Common myeloid progenitor, CD34-positive (primary cell): ENCODE data around the gene SYNE2.
A peak's percentile ranks its signal among the peaks of the same experiment; 100 is the strongest.
"Not testable (repeated sequence)": the region's sequence is repeated elsewhere in the genome, so short reads cannot be mapped to it uniquely, and the experiment has no call there.

Experiments used
- CTCF ChIA-PET: fragments of 350-600 bp; sonication (Branson Sonifier 250); formaldehyde crosslinking; loops from one replicate; lab custom pipeline; 2021; ENCODE audit warnings: antibody characterized with exemption; lab: Charles Lee
- POLR2A ChIA-PET: fragments of 350-600 bp; sonication (Branson Sonifier 250); formaldehyde crosslinking; loops from one replicate; lab custom pipeline; 2021; ENCODE audit warnings: antibody characterized with exemption; lab: Charles Lee
- DNase-seq, 3 donors: peaks; one replicate each; pipeline versions ENCODE4 v3.0.0 to v3.0.0-alpha.2; 2013
- H3K27ac ChIP-seq, 2 experiments: 1 replicate in 1 of 2; 2 replicates in 1 of 2; pipeline ENCODE4 v1.7.0; 2013; ENCODE audit warnings: inconsistent platforms in 2 of 2, low read length in 2 of 2, mild to moderate bottlenecking in 2 of 2, low read depth in 1 of 2, moderate library complexity in 1 of 2; ENCODE audit not compliant: severe bottlenecking in 2 of 2, insufficient read depth in 1 of 2, poor library complexity in 1 of 2
- H3K27me3 ChIP-seq, 5 experiments: replicated peaks in 2 of 5; 1 replicate in 3 of 5; 2 replicates in 2 of 5; pipeline versions ENCODE4 v1.6.1 to v1.7.0; 2013; ENCODE audit warnings: low read length in 4 of 5, mild to moderate bottlenecking in 2 of 5, moderate library complexity in 2 of 5, inconsistent platforms in 1 of 5; ENCODE audit not compliant: insufficient read depth in 5 of 5, control insufficient read depth in 4 of 5
- H3K36me3 ChIP-seq, 4 experiments: 1 replicate in 2 of 4; 2 replicates in 2 of 4; pipeline versions ENCODE4 v1.6.1 to v1.7.0; 2013; ENCODE audit warnings: low read length in 3 of 4, control low read depth in 1 of 4, mild to moderate bottlenecking in 1 of 4; ENCODE audit not compliant: control insufficient read depth in 4 of 4, insufficient read depth in 4 of 4
- H3K4me1 ChIP-seq, 4 experiments: 1 replicate in 3 of 4; 2 replicates in 1 of 4; pipeline versions ENCODE4 v1.6.1 to v1.7.1; 2013; ENCODE audit warnings: low read length in 3 of 4, mild to moderate bottlenecking in 3 of 4, control low read depth in 1 of 4, inconsistent platforms in 1 of 4, moderate library complexity in 1 of 4; ENCODE audit not compliant: control insufficient read depth in 4 of 4, insufficient read depth in 4 of 4; ENCODE audit errors: control extremely low read depth in 1 of 4
- H3K4me3 ChIP-seq, 7 experiments: 1 replicate in 4 of 7; 2 replicates in 3 of 7; pipeline versions ENCODE4 v1.5.1 to v1.7.0; 2013; ENCODE audit warnings: mild to moderate bottlenecking in 7 of 7, low read length in 6 of 7, moderate library complexity in 6 of 7, inconsistent platforms in 2 of 7, low read depth in 2 of 7, control low read depth in 1 of 7; ENCODE audit not compliant: insufficient read depth in 4 of 7, control insufficient read depth in 1 of 7; ENCODE audit errors: extremely low read depth in 1 of 7
- H3K9me3 ChIP-seq, 5 experiments: 1 replicate in 4 of 5; 2 replicates in 1 of 5; pipeline versions ENCODE4 v1.6.1 to v1.7.1; 2013; ENCODE audit warnings: low read length in 4 of 5, mild to moderate bottlenecking in 2 of 5, inconsistent platforms in 1 of 5, low read depth in 1 of 5, moderate library complexity in 1 of 5; ENCODE audit not compliant: control insufficient read depth in 4 of 5, insufficient read depth in 2 of 5; ENCODE audit errors: control extremely low read depth in 1 of 5
- WGBS: methylation state at CpG from one replicate; pipeline ENCODE4 v1.1.5; 2013; ENCODE audit not compliant: insufficient coverage; 5-methylcytosine and 5-hydroxymethylcytosine counted together

Gene SYNE2

GRCh38 chr14:64210912-64211311, 358.1 kb downstream of the SYNE2 start:
- H3K9me3 ChIP-seq, DNase-seq, H3K27ac ChIP-seq, H3K4me3 ChIP-seq, H3K36me3 ChIP-seq, POLR2A ChIA-PET, H3K27me3 ChIP-seq: not testable (repeated sequence)
- 98% methylated on average over 6 of the region's 6 CpGs for WGBS
- H3K4me1 ChIP-seq, result peaks cover 2 to 24% (median 18%) of the 10 kb centered on the region in 4 experiments
- CTCF ChIA-PET, result interaction anchor here (2.1 to 4.0 kb wide), 2 partner anchors 11 to 83 kb away, joined by 10 to 26 read pairs; partner anchors contain the start of gene ESR2

- DNase-seq, result no peak
- CTCF ChIA-PET, result interaction anchor here (0.9 kb wide), 1 partner anchor 11 kb away, joined by 5 read pairs; no protein-coding TSS in a partner anchor
- POLR2A ChIA-PET, result no interaction called here
Observed at GRCh38 chr14:64212666-64213065, 359.9 kb downstream of the SYNE2 start.

GRCh38 chr14:64213086-64213485, 360.3 kb downstream of the SYNE2 start:
- 98% methylated on average over 5 of the region's 5 CpGs for WGBS
- no peak overlapping the region for H3K4me3 ChIP-seq
- H3K9me3 ChIP-seq, result no peaks in the 10 kb centered on the region
- ChIA-PET POLR2A (no interaction called here), CTCF (interaction anchor here (0.9 kb wide), 1 partner anchor 10 kb away, joined by 5 read pairs; no protein-coding TSS in a partner anchor)
- H3K36me3 ChIP-seq, result no peaks in the 10 kb centered on the region
- no peak overlapping the region for H3K27ac ChIP-seq
- peaks cover 5 to 34% (median 21%) of the 10 kb centered on the region in 4 experiments for H3K4me1 ChIP-seq
- no peak for DNase-seq
- no peaks in the 10 kb centered on the region for H3K27me3 ChIP-seq

More at GRCh38 chr14:64212666-64213065, 359.9 kb downstream of the SYNE2 start:
- Histone ChIP-seq H3K4me1 (peaks cover 3 to 29% (median 21%) of the 10 kb centered on the region in 4 experiments), H3K4me3 (no peak overlapping the region), H3K27ac (no peak overlapping the region), H3K9me3 (no peaks in the 10 kb centered on the region), H3K27me3 (no peaks in the 10 kb centered on the region), H3K36me3 (no peaks in the 10 kb centered on the region)
- WGBS, result 95% methylated on average over 4 of the region's 8 CpGs

GRCh38 chr14:64213853-64214570, 361.2 kb downstream of the SYNE2 start:
- H3K9me3 ChIP-seq, result no peaks in the 10 kb centered on the region
- no peak overlapping the region for H3K4me3 ChIP-seq
- peaks cover 5 to 36% (median 22%) of the 10 kb centered on the region in 4 experiments for H3K4me1 ChIP-seq
- 95% methylated on average over 15 of the region's 15 CpGs for WGBS
- no peaks in the 10 kb centered on the region for H3K36me3 ChIP-seq
- POLR2A ChIA-PET, result no interaction called here
- CTCF ChIA-PET, result no interaction called here
- no peaks in the 10 kb centered on the region for H3K27me3 ChIP-seq
- no peak overlapping the region for H3K27ac ChIP-seq
- DNase-seq, result no peak

GRCh38 chr14:64215274-64215673, 362.5 kb downstream of the SYNE2 start:
- POLR2A ChIA-PET, result no interaction called here
- CTCF ChIA-PET, result no interaction called here
- Histone ChIP-seq H3K36me3 (no peaks in the 10 kb centered on the region), H3K9me3 (no peaks in the 10 kb centered on the region), H3K27me3 (no peaks in the 10 kb centered on the region), H3K4me1 (peaks cover 3 to 33% (median 19%) of the 10 kb centered on the region in 4 experiments), H3K4me3 (no peak overlapping the region), H3K27ac (no peak overlapping the region)
- 97% methylated on average over 10 of the region's 10 CpGs for WGBS
- no peak for DNase-seq

GRCh38 chr14:64215978-64216377, 363.2 kb downstream of the SYNE2 start:
- Histone ChIP-seq H3K4me3 (no peak overlapping the region), H3K27me3 (no peaks in the 10 kb centered on the region), H3K4me1 (peaks cover 5 to 33% (median 23%) of the 10 kb centered on the region in 4 experiments), H3K27ac (no peak overlapping the region), H3K36me3 (no peaks in the 10 kb centered on the region), H3K9me3 (no peaks in the 10 kb centered on the region)
- ChIA-PET CTCF (interaction anchor here (2.2 kb wide), 1 partner anchor 13 kb away, joined by 5 read pairs; no protein-coding TSS in a partner anchor), POLR2A (no interaction called here)
- WGBS, result 98% methylated on average over 12 of the region's 13 CpGs
- DNase-seq, result no peak

- H3K9me3 ChIP-seq, result no peaks in the 10 kb centered on the region
- no peaks in the 10 kb centered on the region for H3K36me3 ChIP-seq
- H3K4me1 ChIP-seq, result peaks cover 7 to 45% (median 32%) of the 10 kb centered on the region in 4 experiments
- 79% methylated on average over 4 of the region's 4 CpGs for WGBS
- H3K27me3 ChIP-seq, result no peaks in the 10 kb centered on the region
- no peak overlapping the region for H3K4me3 ChIP-seq
- ChIA-PET CTCF (interaction anchor here (0.9 to 2.2 kb wide), 3 partner anchors 15 to 266 kb away, joined by 3 to 5 read pairs (median 3); no protein-coding TSS in a partner anchor), POLR2A (no interaction called here)
- no peak overlapping the region for H3K27ac ChIP-seq
- DNase-seq, result peak in 1 of 3 donors; percentile 12
Observed at GRCh38 chr14:64217308-64217707, 364.5 kb downstream of the SYNE2 start.
